H9 (cell line): ENCODE results near the gene AFAP1L2. TPM values are rescaled to one million over a fixed set of nuclear protein-coding genes. Genes with fewer than 3 reads are reported as not detected.

Experiments used
- DNase-seq: peaks from one replicate; pipeline ENCODE4 v3.0.0-alpha.2; 2017
- H2AFZ ChIP-seq: one replicate; pipeline ENCODE4 v1.6.1; 2013; ENCODE audit warnings: mild to moderate bottlenecking, low read length, control low read depth, moderate library complexity
- H2AK5ac ChIP-seq: 2 replicates; pipeline ENCODE4 v1.6.1; 2013; ENCODE audit warnings: low read length, control low read depth, mixed read lengths; ENCODE audit not compliant: insufficient read length
- H2BK120ac ChIP-seq: one replicate; pipeline ENCODE4 v1.6.1; 2013; ENCODE audit warnings: low read depth, mild to moderate bottlenecking, low read length, control low read depth, inconsistent platforms; ENCODE audit not compliant: poor library complexity, severe bottlenecking
- H2BK12ac ChIP-seq: 2 replicates; pipeline ENCODE4 v1.6.1; 2013; ENCODE audit warnings: low read length, control low read depth, mixed read lengths, low read depth; ENCODE audit not compliant: insufficient read length
- H2BK15ac ChIP-seq: 2 replicates; pipeline ENCODE4 v1.6.1; 2013; ENCODE audit warnings: low read depth, low read length, control low read depth
- H2BK20ac ChIP-seq: one replicate; pipeline ENCODE4 v1.6.1; 2013; ENCODE audit warnings: low read depth, mild to moderate bottlenecking, low read length, control low read depth, inconsistent platforms; ENCODE audit not compliant: poor library complexity, severe bottlenecking
- H2BK5ac ChIP-seq: 2 replicates; pipeline ENCODE4 v1.6.1; 2013; ENCODE audit warnings: low read length, control low read depth, mixed read lengths; ENCODE audit not compliant: insufficient read length
- H3K14ac ChIP-seq: 2 replicates; pipeline ENCODE4 v1.6.1; 2013; ENCODE audit warnings: low read length, control low read depth; ENCODE audit not compliant: insufficient read depth
- H3K18ac ChIP-seq: 2 replicates; pipeline ENCODE4 v1.6.1; 2013; ENCODE audit warnings: low read depth, mild to moderate bottlenecking, mixed read lengths, low read length, control low read depth; ENCODE audit not compliant: insufficient read length
- H3K23ac ChIP-seq: 2 replicates; pipeline ENCODE4 v1.6.1; 2013; ENCODE audit warnings: low read length, control low read depth, mixed read lengths, low read depth; ENCODE audit not compliant: insufficient read length
- H3K23me2 ChIP-seq: 2 replicates; pipeline ENCODE4 v1.6.1; 2013; ENCODE audit warnings: low read depth, mild to moderate bottlenecking, mixed read lengths, low read length, control low read depth; ENCODE audit not compliant: insufficient read length, poor library complexity, severe bottlenecking
- H3K27ac ChIP-seq: 2 replicates; pipeline ENCODE4 v1.5.1; 2013; ENCODE audit warnings: low read length, control low read depth, mixed read lengths, low read depth; ENCODE audit not compliant: insufficient read length
- H3K27me3 ChIP-seq: 2 replicates; pipeline ENCODE4 v1.6.1; 2013; ENCODE audit warnings: low read length, control low read depth, inconsistent platforms; ENCODE audit not compliant: insufficient read depth
- H3K4ac ChIP-seq: 2 replicates; pipeline ENCODE4 v1.6.1; 2013; ENCODE audit warnings: low read depth, mild to moderate bottlenecking, control low read depth, inconsistent platforms, low read length, moderate library complexity
- H3K4me1 ChIP-seq: 2 replicates; pipeline ENCODE4 v1.6.1; 2013; ENCODE audit warnings: low read length, control low read depth, inconsistent platforms; ENCODE audit not compliant: insufficient read depth
- H3K4me2 ChIP-seq: 2 replicates; pipeline ENCODE4 v1.6.1; 2013; ENCODE audit warnings: low read length, control low read depth, mixed read lengths; ENCODE audit not compliant: insufficient read length, insufficient read depth
- H3K56ac ChIP-seq: 2 replicates; pipeline ENCODE4 v1.6.1; 2013; ENCODE audit warnings: low read depth, mild to moderate bottlenecking, mixed read lengths, low read length, control low read depth; ENCODE audit not compliant: insufficient read length
- H3K79me1 ChIP-seq: 2 replicates; pipeline ENCODE4 v1.6.1; 2013; ENCODE audit warnings: low read depth, mild to moderate bottlenecking, moderate library complexity, low read length, control low read depth, inconsistent platforms; ENCODE audit not compliant: insufficient read depth, poor library complexity, severe bottlenecking
- H3K79me2 ChIP-seq: 2 replicates; pipeline ENCODE4 v1.6.1; 2013; ENCODE audit warnings: low read length, control low read depth, inconsistent platforms; ENCODE audit not compliant: insufficient read depth
- H3K9ac ChIP-seq: 2 replicates; pipeline ENCODE4 v1.6.1; 2013; ENCODE audit warnings: low read length, control low read depth, mixed read lengths; ENCODE audit not compliant: insufficient read length; ENCODE audit errors: extremely low read depth
- H3K9me3 ChIP-seq: one replicate; pipeline ENCODE4 v1.6.1; 2013; ENCODE audit warnings: low read depth, low read length, inconsistent platforms; ENCODE audit not compliant: control insufficient read depth
- H3T11ph ChIP-seq: one replicate; pipeline ENCODE4 v1.6.1; 2013; ENCODE audit warnings: mild to moderate bottlenecking, low read length, control low read depth, inconsistent platforms
- H4K20me1 ChIP-seq: one replicate; pipeline ENCODE4 v1.6.1; 2013; ENCODE audit not compliant: control insufficient read depth, insufficient read length, insufficient read depth
- H4K5ac ChIP-seq: 2 replicates; pipeline ENCODE4 v1.6.1; 2013; ENCODE audit warnings: low read depth, mild to moderate bottlenecking, mixed read lengths, low read length, control low read depth; ENCODE audit not compliant: insufficient read length
- H4K8ac ChIP-seq: replicated peaks from 2 replicates; pipeline ENCODE4 v1.6.1; 2013; ENCODE audit warnings: low read length, control low read depth, mixed read lengths, low read depth; ENCODE audit not compliant: insufficient read length
- H4K91ac ChIP-seq: 2 replicates; pipeline ENCODE4 v1.6.1; 2013; ENCODE audit warnings: low read depth, mild to moderate bottlenecking, moderate library complexity, mixed read lengths, low read length, control low read depth; ENCODE audit not compliant: insufficient read length
- H3K27ac Mint-ChIP-seq, 3 experiments: 2 replicates in 2 of 3; 3 replicates in 1 of 3; pipeline ENCODE4 v1.8.0; 2020 to 2021; ENCODE audit warnings: mixed read lengths in 3 of 3, mild to moderate bottlenecking in 1 of 3, moderate library complexity in 1 of 3
- H3K27me3 Mint-ChIP-seq: 2 replicates; pipeline ENCODE4 v1.8.0; 2021; ENCODE audit warnings: low read depth, mild to moderate bottlenecking, moderate library complexity, mixed read lengths
- H3K36me3 Mint-ChIP-seq, 3 experiments: 2 replicates in 2 of 3; 3 replicates in 1 of 3; pipeline ENCODE4 v1.8.0; 2020 to 2021; ENCODE audit warnings: low read depth in 3 of 3, mixed read lengths in 3 of 3; ENCODE audit not compliant: insufficient read depth in 1 of 3
- H3K4me1 Mint-ChIP-seq, 2 experiments: 2 replicates each; pipeline ENCODE4 v1.8.0; 2020; ENCODE audit warnings: mixed read lengths in 2 of 2
- H3K4me3 Mint-ChIP-seq, 2 experiments: 2 replicates in 1 of 2; 3 replicates in 1 of 2; pipeline ENCODE4 v1.8.0; 2020 to 2021; ENCODE audit warnings: mild to moderate bottlenecking in 2 of 2, mixed read lengths in 2 of 2, moderate library complexity in 1 of 2
- H3K9me3 Mint-ChIP-seq, 2 experiments: 2 replicates in 1 of 2; 3 replicates in 1 of 2; pipeline ENCODE4 v1.8.0; 2020; ENCODE audit warnings: mild to moderate bottlenecking in 2 of 2, mixed read lengths in 2 of 2, moderate library complexity in 1 of 2
- WGBS: extraction: QIAGEN DNeasy Blood & Tissue Kit; methylation state at CpG from one replicate; pipeline ENCODE4 v1.1.7; 2013; ENCODE audit warnings: missing lambda C conversion rate, low lambda C conversion rate, mixed read lengths; ENCODE audit not compliant: insufficient read length; ENCODE audit errors: extremely low coverage; 5-methylcytosine and 5-hydroxymethylcytosine counted together
- total RNA-seq: library from RNA; stranded (reverse); gene quantifications from 2 replicates; pipeline ENCODE4 v1.2.1, GENCODE V29; 2021
- TF ChIP-seq, protein P1 (sequence below): fragments of 200-600 bp; sonication (generic); conservative IDR thresholded peaks from 3 replicates; pipeline ENCODE4 v1.8.0; 2021; ENCODE audit warnings: antibody characterized with exemption, mild to moderate bottlenecking

The AFAP1L2 gene
- total RNA-seq, 1 experiment from 2014 or later = 0.77 TPM

DNA sequence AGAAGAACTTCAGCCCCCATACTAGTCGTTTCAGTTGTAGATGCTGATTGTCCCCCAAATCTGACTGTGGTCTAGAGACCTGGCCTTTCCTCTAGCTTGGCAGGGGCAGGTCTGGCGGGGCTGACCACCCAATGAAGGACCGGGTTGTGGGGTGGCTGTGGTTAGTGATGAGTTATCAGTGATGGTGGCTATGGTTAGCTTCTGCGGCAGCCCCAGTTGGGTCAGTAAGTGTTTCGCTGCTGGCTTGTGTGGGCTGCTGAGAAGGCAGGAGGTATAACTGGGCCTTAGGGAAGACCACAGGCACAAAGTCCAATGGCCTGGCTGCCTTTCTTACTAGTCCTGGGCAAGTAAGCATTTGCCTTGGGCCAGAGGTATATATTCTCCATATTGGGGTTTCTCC, 143.9 kb downstream of the AFAP1L2 start:
- H3K27ac Mint-ChIP-seq = no peak overlapping the region
- no peaks in the 10 kb centered on the region for H3K27me3 Mint-ChIP-seq
- Histone ChIP-seq H3K56ac (no peak overlapping the region), H2AK5ac (no peak overlapping the region), H2BK5ac (no peak overlapping the region), H3K79me2 (no peaks in the 10 kb centered on the region), H3K18ac (no peak overlapping the region), H3T11ph (no peak overlapping the region), H2BK12ac (no peak overlapping the region), H2BK120ac (no peak overlapping the region), H3K23ac (no peak overlapping the region), H3K4me1 (no peaks in the 10 kb centered on the region; the same call in 1 of the 2 replicates), H3K4me2 (no peak overlapping the region), H3K27me3 (no peaks in the 10 kb centered on the region; the same call in 1 of the 2 replicates), H3K14ac (no peak overlapping the region), H3K9ac (no peak overlapping the region), H2BK20ac (no peak overlapping the region), H3K27ac (no peak overlapping the region), H3K9me3 (no peaks in the 10 kb centered on the region), H4K8ac (no peak overlapping the region), H3K4ac (no peak overlapping the region), H3K23me2 (no peaks in the 10 kb centered on the region), H4K91ac (no peak overlapping the region), H4K20me1 (no peaks in the 10 kb centered on the region), H2BK15ac (no peak overlapping the region), H4K5ac (no peak overlapping the region), H2AFZ (no peak overlapping the region), H3K79me1 (no peaks in the 10 kb centered on the region)
- TF ChIP-seq, protein P1, sequence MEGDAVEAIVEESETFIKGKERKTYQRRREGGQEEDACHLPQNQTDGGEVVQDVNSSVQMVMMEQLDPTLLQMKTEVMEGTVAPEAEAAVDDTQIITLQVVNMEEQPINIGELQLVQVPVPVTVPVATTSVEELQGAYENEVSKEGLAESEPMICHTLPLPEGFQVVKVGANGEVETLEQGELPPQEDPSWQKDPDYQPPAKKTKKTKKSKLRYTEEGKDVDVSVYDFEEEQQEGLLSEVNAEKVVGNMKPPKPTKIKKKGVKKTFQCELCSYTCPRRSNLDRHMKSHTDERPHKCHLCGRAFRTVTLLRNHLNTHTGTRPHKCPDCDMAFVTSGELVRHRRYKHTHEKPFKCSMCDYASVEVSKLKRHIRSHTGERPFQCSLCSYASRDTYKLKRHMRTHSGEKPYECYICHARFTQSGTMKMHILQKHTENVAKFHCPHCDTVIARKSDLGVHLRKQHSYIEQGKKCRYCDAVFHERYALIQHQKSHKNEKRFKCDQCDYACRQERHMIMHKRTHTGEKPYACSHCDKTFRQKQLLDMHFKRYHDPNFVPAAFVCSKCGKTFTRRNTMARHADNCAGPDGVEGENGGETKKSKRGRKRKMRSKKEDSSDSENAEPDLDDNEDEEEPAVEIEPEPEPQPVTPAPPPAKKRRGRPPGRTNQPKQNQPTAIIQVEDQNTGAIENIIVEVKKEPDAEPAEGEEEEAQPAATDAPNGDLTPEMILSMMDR = no peak
- no peak overlapping the region for H3K4me3 Mint-ChIP-seq
- H3K9me3 Mint-ChIP-seq = no peaks in the 10 kb centered on the region
- H3K36me3 Mint-ChIP-seq = peaks cover 0 to under 1% (median 0%) of the 10 kb centered on the region in 3 experiments; a peak in 1 of 7 replicates
- no CpG with 5 or more reads among the region's 5 CpGs for WGBS
- H3K4me1 Mint-ChIP-seq = peaks cover 17 to 19% of the 10 kb centered on the region in 2 experiments
- no peak for DNase-seq
